GM12878 (cell line): Measurements from ENCODE around the gene PKD1L1. TPM values are rescaled to one million over a fixed set of nuclear protein-coding genes. Genes with fewer than 3 reads are reported as not detected.

ENCODE experiments used
- ATAC-seq: fragments of 200-7000 bp; cut with Tn5 transposase; 3 replicates; pipeline ENCODE4 v1.9.1; 2020; ENCODE audit warnings: mild to moderate bottlenecking, moderate library complexity
- BruUV-seq: library from RNA; stranded (reverse); fragments of 400-500 nt; replicated peaks from 2 replicates; lab custom pipeline; 2021; lab: Mats Ljungman, UMichigan
- CTCF ChIA-PET: fragments of 300-600 bp; sonication (Branson Sonifier 250); formaldehyde crosslinking; extraction: SDS; loops from one replicate; lab custom pipeline; 2021; ENCODE audit warnings: inconsistent platforms; lab: Yijun Ruan, JAX
- POLR2A ChIA-PET: fragments of 350-600 bp; formaldehyde crosslinking; extraction: SDS; loops from one replicate; lab custom pipeline; 2021; ENCODE audit warnings: inconsistent platforms; lab: Charles Lee
- RAD21 ChIA-PET: fragments of 300-600 bp; sonication (Branson Sonifier 250); formaldehyde crosslinking; loops from one replicate; lab custom pipeline; 2023; ENCODE audit warnings: antibody characterized with exemption; ENCODE audit not compliant: unreplicated experiment; lab: Charles Lee
- SMC1A ChIA-PET: fragments of 300-600 bp; sonication (Branson Sonifier 250); formaldehyde crosslinking; loops from one replicate; lab custom pipeline; 2023; ENCODE audit not compliant: unreplicated experiment, uncharacterized antibody; lab: Charles Lee
- DNase-seq: peaks from one replicate; pipeline ENCODE4 v3.0.0-alpha.2; 2011; ENCODE audit warnings: low read depth, low spot score
- FAIRE-seq: peaks from 3 replicates; lab custom pipeline; 2011; peaks lifted over from hg19 to GRCh38; lab: Jason Lieb, UNC
- H2AFZ ChIP-seq: 2 replicates; pipeline ENCODE4 v1.6.0; 2011; ENCODE audit warnings: low read depth, low read length, control low read depth; ENCODE audit not compliant: control insufficient read depth
- H3K27ac ChIP-seq: 2 replicates; pipeline ENCODE4 v1.5.1; 2011; ENCODE audit warnings: control low read depth; ENCODE audit not compliant: control insufficient read depth, insufficient read depth
- H3K27me3 ChIP-seq, 2 experiments: replicated peaks in 1 of 2; 2 replicates each; pipeline versions ENCODE4 v1.6.0 to v1.6.1; 2011; ENCODE audit warnings: low read length in 1 of 2; ENCODE audit not compliant: control insufficient read depth in 2 of 2, insufficient read depth in 2 of 2
- H3K36me3 ChIP-seq, 2 experiments: 2 replicates each; pipeline ENCODE4 v1.5.1; 2011; ENCODE audit warnings: low read length in 1 of 2; ENCODE audit not compliant: control insufficient read depth in 2 of 2, insufficient read depth in 2 of 2
- H3K4me1 ChIP-seq: 2 replicates; pipeline ENCODE4 v1.6.1; 2011; ENCODE audit warnings: mild to moderate bottlenecking, low read length, moderate library complexity, mixed read lengths; ENCODE audit not compliant: control insufficient read depth, insufficient read depth
- H3K4me2 ChIP-seq: 2 replicates; pipeline ENCODE4 v1.6.0; 2011; ENCODE audit warnings: control low read depth; ENCODE audit not compliant: control insufficient read depth, insufficient read depth
- H3K4me3 ChIP-seq: fragments of 200-600 bp; sonication (generic); 2 replicates; pipeline ENCODE4 v1.5.1; 2016
- H3K79me2 ChIP-seq: 2 replicates; pipeline ENCODE4 v1.6.0; 2011; ENCODE audit warnings: low read length; ENCODE audit not compliant: control insufficient read depth, insufficient read depth
- H3K9ac ChIP-seq: 2 replicates; pipeline ENCODE4 v1.8.0; 2011; ENCODE audit warnings: low read length, control low read depth, mixed read lengths; ENCODE audit not compliant: control insufficient read depth, insufficient read depth
- H3K9me3 ChIP-seq: replicated peaks from 3 replicates; pipeline ENCODE4 v1.5.1; 2011; ENCODE audit warnings: mild to moderate bottlenecking, low read length; ENCODE audit not compliant: control insufficient read depth, insufficient read depth
- H4K20me1 ChIP-seq: 2 replicates; pipeline ENCODE4 v1.6.0; 2011; ENCODE audit not compliant: control insufficient read depth, insufficient read depth
- BMI1 ChIP-seq: fragments of 450-650 bp; IDR thresholded peaks from 2 replicates; pipeline ENCODE4 v1.6.1; 2016; ENCODE audit warnings: mild to moderate bottlenecking, moderate library complexity, borderline replicate concordance
- DPF2 ChIP-seq: fragments of 450-650 bp; IDR thresholded peaks from 2 replicates; pipeline ENCODE4 v1.6.1; 2017; ENCODE audit warnings: mild to moderate bottlenecking
- ETV6 ChIP-seq, 2 experiments: fragments of 450-650 bp in 1 of 2; IDR thresholded peaks in 1 of 2; conservative IDR thresholded peaks in 1 of 2; 2 replicates each; pipeline ENCODE4 v1.6.1; 2014; ENCODE audit warnings: antibody characterized with exemption in 1 of 2, borderline replicate concordance in 1 of 2, low read depth in 1 of 2, mild to moderate bottlenecking in 1 of 2, moderate library complexity in 1 of 2
- FOXK2 ChIP-seq: fragments of 450-650 bp; IDR thresholded peaks from 2 replicates; pipeline ENCODE4 v1.6.1; 2017; ENCODE audit warnings: mild to moderate bottlenecking, moderate library complexity
- IKZF2 ChIP-seq, 2 experiments: fragments of 450-650 bp; IDR thresholded peaks; 2 replicates each; pipeline ENCODE4 v1.6.1; 2017; ENCODE audit warnings: mild to moderate bottlenecking in 2 of 2, moderate library complexity in 2 of 2
- NFXL1 ChIP-seq: fragments of 450-650 bp; IDR thresholded peaks from 2 replicates; pipeline ENCODE4 v1.6.1; 2017; ENCODE audit warnings: antibody characterized with exemption, mild to moderate bottlenecking, borderline replicate concordance
- RUNX3 ChIP-seq: IDR thresholded peaks from 2 replicates; pipeline ENCODE4 v1.6.1; 2012; ENCODE audit warnings: low read length, inconsistent platforms
- SMAD5 ChIP-seq: IDR thresholded peaks from 2 replicates; pipeline ENCODE4 v1.6.1; 2016; ENCODE audit warnings: antibody characterized with exemption, low read depth
- WRNIP1 ChIP-seq: IDR thresholded peaks from 2 replicates; pipeline ENCODE4 v1.6.1; 2011; ENCODE audit warnings: low read depth, low read length, improper control_type of control experiment, borderline replicate concordance
- YY1 ChIP-seq: IDR thresholded peaks from 2 replicates; pipeline ENCODE4 v1.6.1; 2011; ENCODE audit warnings: low read depth, mild to moderate bottlenecking, low read length
- WGBS: methylation state at CpG from one replicate; pipeline ENCODE4 v1.1.6; 2016; ENCODE audit warnings: low lambda C conversion rate; ENCODE audit not compliant: insufficient replicate concordance, insufficient coverage; ENCODE audit errors: missing lambda C conversion rate; 5-methylcytosine and 5-hydroxymethylcytosine counted together
- in situ Hi-C: fragments of 300-500 bp; cut with MboI; formaldehyde crosslinking; loops from 9 replicates; pipeline ENCODE4 v1.14.3; 2018; ENCODE audit warnings: mixed read lengths
- intact Hi-C: fragments of 100-400 bp; cut with micrococcal nuclease; formaldehyde crosslinking; loops from one replicate; pipeline ENCODE4 v1.14.2; 2022; ENCODE audit not compliant: unreplicated experiment
- polyA plus RNA-seq, 11 experiments: library from polyadenylated mRNA; depleted of rRNA in 4 of 11; unstranded in 6 of 11; stranded (reverse) in 5 of 11; fragments of >200 nt; fragmentation: Nextera tagmentation in 4 of 11; fragmentation: Illumina TruSeq in 1 of 11; extraction: Ambion mirVana in 4 of 11; extraction: Trizol in 1 of 11; gene quantifications; 1 replicate in 1 of 11; 2 replicates in 10 of 11; pipeline versions ENCODE4 v1.2.1 to v1.2.3, GENCODE V29; 2011 to 2016; ENCODE audit warnings: inconsistent platforms in 2 of 11, missing spikeins in 2 of 11, low read depth in 1 of 11
- total RNA-seq, 4 experiments: library from RNA; depleted of rRNA in 3 of 4; stranded (reverse); fragments of >200 nt in 3 of 4; fragmentation: Illumina TruSeq in 1 of 4; extraction: Trizol in 1 of 4; gene quantifications; 2 replicates each; pipeline versions ENCODE4 v1.2.1 to v1.2.3, GENCODE V29; 2013 to 2021
- TF ChIP-seq, protein P1 (sequence below): fragments of 450-650 bp; IDR thresholded peaks from 2 replicates; pipeline ENCODE4 v1.6.1; 2016; ENCODE audit warnings: mild to moderate bottlenecking

PKD1L1 gene
- total and polyA plus RNA-seq, 10 of the 15 experiments (the other 5 are each of a cell fraction or from before 2014, with no cell fraction given), result under 0.01 to 0.05 (median 0.02) TPM; not detected in 3

DNA sequence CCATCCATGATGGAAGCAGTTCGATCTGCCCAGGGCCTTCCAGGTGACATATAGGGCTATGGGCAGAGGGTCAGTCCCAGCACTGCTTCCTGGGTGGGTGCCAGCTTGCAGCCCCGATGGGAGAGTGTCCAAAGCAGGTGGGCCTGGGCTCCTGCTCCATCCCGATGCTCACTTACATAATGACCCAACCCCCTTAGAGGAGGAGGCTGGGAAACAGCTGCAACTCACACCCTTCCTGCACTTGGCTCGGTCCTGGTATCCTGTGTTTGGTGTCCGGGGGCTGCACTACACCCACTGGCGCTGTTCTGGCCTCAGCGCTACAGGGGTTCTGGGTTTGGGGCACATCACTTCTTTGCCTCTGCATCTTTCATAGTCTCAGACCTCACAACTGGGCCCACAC is 58.5 kb downstream of the PKD1L1 start:
- peaks cover 4% of the 10 kb centered on the region in 2 experiments; a peak in 3 of 4 replicates for H3K27me3 ChIP-seq
- ChIA-PET POLR2A (no interaction called here), SMC1A (no interaction called here), RAD21 (no interaction called here), CTCF (no interaction called here)
- no TSS peak for BruUV-seq
- H3K4me3 ChIP-seq, result no peak overlapping the region
- H3K9ac ChIP-seq, result no peak overlapping the region
- intact Hi-C loops, result no loop called here
- DNase-seq (no peak), ATAC-seq (no peak), FAIRE-seq (no peak)
- in situ Hi-C loops, result no loop called here
- no peak for TF ChIP-seq IKZF2 (IDR thresholded peaks at IDR 0.05)
- TF ChIP-seq SMAD5, result no peak
- no peak for TF ChIP-seq DPF2
- TF ChIP-seq RUNX3, result no peak
- H3K4me1 ChIP-seq, result no peaks in the 10 kb centered on the region
- WGBS, result 44% methylated on average over 7 of the region's 7 CpGs
- no peaks in the 10 kb centered on the region for H3K9me3 ChIP-seq
- no peaks in the 10 kb centered on the region for H4K20me1 ChIP-seq
- H2AFZ ChIP-seq, result no peak overlapping the region
- H3K79me2 ChIP-seq, result no peaks in the 10 kb centered on the region
- no peaks in the 10 kb centered on the region for H3K36me3 ChIP-seq
- H3K4me2 ChIP-seq, result no peak overlapping the region
- H3K27ac ChIP-seq, result no peak overlapping the region

DNA sequence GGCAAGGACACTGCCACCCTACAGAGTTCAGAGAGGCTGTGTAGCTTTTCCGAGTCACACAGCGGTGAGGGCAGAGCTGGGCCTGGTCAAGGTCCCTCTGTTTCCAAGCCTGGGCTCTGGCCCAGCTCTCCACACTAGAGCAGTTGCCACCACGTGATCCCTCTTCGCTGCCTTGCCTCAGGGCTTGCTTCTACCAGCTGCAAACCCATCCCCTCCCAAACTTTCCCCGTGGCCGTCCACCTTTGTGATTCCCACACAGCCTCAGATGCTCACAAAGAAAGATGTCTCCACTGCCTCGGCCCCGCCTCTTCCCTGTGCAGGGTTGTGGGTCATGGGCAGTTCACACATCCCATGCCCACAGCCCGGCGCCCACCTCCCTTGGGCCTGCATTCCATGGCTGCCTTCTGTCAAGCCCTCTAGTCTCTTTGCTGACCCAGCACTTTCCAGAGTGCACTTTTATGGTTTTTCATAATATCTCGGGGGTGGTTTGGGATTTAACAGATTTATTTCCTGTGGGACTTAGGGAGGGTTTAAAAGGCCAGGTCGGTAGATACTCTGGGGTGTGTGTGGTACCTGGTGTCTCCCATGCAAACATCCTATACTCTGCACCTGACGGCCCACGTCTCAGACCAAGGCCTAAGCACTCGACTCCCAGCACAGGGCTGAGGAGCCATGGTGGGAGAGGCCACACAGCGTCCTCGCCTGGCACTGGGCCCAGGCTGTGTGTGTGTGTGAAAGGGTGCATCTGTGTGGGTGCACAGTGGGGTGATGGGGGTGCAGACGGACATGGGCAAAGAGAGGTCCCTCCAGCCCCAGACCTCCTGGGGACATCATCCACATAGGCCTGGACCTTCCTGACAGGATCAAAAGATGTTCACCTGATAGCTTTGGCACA is 59.6 kb downstream of the PKD1L1 start:
- H3K36me3 ChIP-seq, result no peaks in the 10 kb centered on the region
- WGBS, result 41% methylated on average over 16 of the region's 18 CpGs
- no peaks in the 10 kb centered on the region for H3K4me1 ChIP-seq
- H2AFZ ChIP-seq, result no peak overlapping the region
- ChIA-PET RAD21 (no interaction called here), SMC1A (interaction anchor here (0.9 kb wide), 1 partner anchor 57 kb away, joined by 5 read pairs; no protein-coding TSS in a partner anchor), CTCF (no interaction called here), POLR2A (no interaction called here)
- H4K20me1 ChIP-seq, result no peaks in the 10 kb centered on the region
- peaks cover 5 to 7% of the 10 kb centered on the region in 2 experiments; a peak in 3 of 4 replicates for H3K27me3 ChIP-seq
- TF ChIP-seq, protein P1, sequence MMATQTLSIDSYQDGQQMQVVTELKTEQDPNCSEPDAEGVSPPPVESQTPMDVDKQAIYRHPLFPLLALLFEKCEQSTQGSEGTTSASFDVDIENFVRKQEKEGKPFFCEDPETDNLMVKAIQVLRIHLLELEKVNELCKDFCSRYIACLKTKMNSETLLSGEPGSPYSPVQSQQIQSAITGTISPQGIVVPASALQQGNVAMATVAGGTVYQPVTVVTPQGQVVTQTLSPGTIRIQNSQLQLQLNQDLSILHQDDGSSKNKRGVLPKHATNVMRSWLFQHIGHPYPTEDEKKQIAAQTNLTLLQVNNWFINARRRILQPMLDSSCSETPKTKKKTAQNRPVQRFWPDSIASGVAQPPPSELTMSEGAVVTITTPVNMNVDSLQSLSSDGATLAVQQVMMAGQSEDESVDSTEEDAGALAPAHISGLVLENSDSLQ, result no peak
- TF ChIP-seq BMI1, result no peak
- no peak for TF ChIP-seq FOXK2
- no peak for TF ChIP-seq YY1
- TF ChIP-seq ETV6 (conservative IDR thresholded peaks at IDR 0.05 in 1 of 2, IDR thresholded peaks at IDR 0.05 in 1 of 2; ENCODE audit: borderline replicate concordance in 1 of 2, low read depth in 1 of 2), result no peak
- no peak for TF ChIP-seq NFXL1
- no peak for TF ChIP-seq WRNIP1
- H3K79me2 ChIP-seq, result no peaks in the 10 kb centered on the region
- intact Hi-C loops, result no loop called here
- H3K9me3 ChIP-seq, result no peaks in the 10 kb centered on the region
- DNase-seq, result no peak
- H3K4me2 ChIP-seq, result no peak overlapping the region
- H3K9ac ChIP-seq, result no peak overlapping the region
- in situ Hi-C loops, result no loop called here
- no TSS peak for BruUV-seq
- no peak for FAIRE-seq
- no peak for ATAC-seq
- no peak overlapping the region for H3K4me3 ChIP-seq
- no peak overlapping the region for H3K27ac ChIP-seq
